IMR-90 (cell line): ENCODE data around the gene LCAT.

ENCODE experiments used
- CTCF ChIP-seq: conservative IDR thresholded peaks from 2 replicates; pipeline ENCODE4 v1.5.1; 2012; ENCODE audit warnings: mild to moderate bottlenecking, low read depth, low read length, improper control_type of control experiment
- MAZ ChIP-seq: IDR thresholded peaks from 2 replicates; pipeline ENCODE4 v1.6.1; 2012; ENCODE audit warnings: low read depth, mild to moderate bottlenecking, low read length, improper control_type of control experiment, moderate library complexity, borderline replicate concordance
- POLR2A ChIP-seq: IDR thresholded peaks from 2 replicates; pipeline ENCODE4 v1.6.1; 2012; ENCODE audit warnings: mild to moderate bottlenecking, low read depth, low read length
- RAD21 ChIP-seq: IDR thresholded peaks from 2 replicates; pipeline ENCODE4 v1.6.1; 2012; ENCODE audit warnings: low read length, improper control_type of control experiment
- SMC3 ChIP-seq: fragments of 150-350 bp; IDR thresholded peaks from 2 replicates; pipeline ENCODE4 v1.6.1; 2016; ENCODE audit warnings: low read depth, mild to moderate bottlenecking, antibody characterized with exemption, low read length, moderate library complexity
- USF2 ChIP-seq: fragments of 150-350 bp; IDR thresholded peaks from 2 replicates; pipeline ENCODE4 v1.6.1; 2017; ENCODE audit warnings: mild to moderate bottlenecking, antibody characterized with exemption, low read length, low read depth

- TF ChIP-seq POLR2A (no peak), CTCF (no peak), USF2 (no peak), SMC3 (no peak), RAD21 (no peak), MAZ (no peak)
Measured at GRCh38 chr16:67928147-67928546, 15.8 kb downstream of the LCAT start.
